Activated T-cell treated with anti-CD3 and anti-CD28 coated beads, Interleukin-2, amount 50 U/mL, for 1 hour (primary cell): ENCODE results near the gene CEBPB.

ENCODE experiments used
- DNase-seq: peaks from one replicate; pipeline ENCODE4 v3.0.0-alpha.2; 2020

Gene CEBPB

DNA sequence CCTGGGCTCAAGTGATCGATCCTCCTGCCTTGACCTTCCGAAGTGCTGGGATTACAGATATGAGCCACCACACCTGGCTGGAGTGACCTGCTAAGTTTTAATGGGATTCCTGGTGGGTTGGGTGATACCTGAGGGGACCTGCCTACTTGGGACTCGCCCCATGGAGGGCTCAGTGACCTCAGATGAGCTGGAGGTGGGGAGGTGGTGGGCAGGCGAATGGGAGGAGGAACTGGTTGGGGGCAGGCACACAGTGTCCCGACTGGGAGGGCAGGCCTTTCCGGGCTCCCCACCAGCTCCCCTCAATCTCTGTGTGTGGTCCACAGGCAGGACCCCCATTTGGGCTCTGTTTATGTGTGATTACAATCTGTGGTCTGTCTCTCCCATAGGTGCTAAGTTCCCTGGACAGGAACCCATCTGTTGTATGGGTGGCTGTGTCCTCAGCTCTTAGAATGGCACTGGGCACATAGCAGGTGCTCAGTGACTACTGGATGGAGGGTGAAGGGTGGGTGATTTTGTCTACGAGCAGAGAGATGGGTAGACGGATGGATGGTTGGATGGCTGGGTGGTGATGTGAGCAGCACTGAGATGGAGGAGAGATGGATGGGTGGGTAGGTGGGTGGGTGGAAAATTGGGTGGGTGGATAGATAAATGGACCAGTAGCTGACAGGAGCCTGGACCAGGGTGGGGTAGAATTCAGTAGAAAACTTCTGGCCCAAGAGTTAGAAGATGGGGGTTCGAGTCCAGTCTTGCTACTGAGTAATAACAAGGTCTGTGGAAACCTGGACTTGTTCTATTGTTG lies 23.8 kb downstream of the CEBPB start:
- DNase-seq: no peak

DNA sequence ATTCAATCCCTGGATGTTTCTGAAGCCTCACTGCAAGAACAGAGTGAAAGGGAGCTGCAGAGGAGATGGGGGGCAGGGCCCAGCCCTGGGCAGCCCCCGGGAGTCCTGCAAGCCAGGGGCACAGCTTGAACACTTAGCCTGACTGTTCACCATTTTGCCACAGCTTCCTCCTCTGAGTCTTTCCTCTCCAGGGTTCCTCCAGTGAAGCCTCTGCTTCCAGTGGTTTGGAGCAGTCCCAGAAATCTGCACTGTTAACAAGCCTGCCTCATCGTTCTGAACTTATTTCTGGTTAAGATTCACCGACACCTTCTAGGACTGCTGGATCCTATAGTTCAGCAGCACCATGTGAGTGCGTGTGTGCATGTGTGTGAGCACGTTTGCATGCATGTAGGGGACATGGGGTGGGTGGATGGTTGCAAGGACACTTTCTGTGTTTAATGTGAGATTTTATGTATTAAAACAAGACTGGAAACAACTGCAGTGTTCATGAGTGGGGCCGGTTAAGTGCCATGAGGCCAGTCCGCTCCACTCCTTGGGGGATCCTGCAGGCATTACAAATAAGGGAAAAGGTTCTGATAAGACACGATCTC lies 24.6 kb downstream of the CEBPB start:
- no peak for DNase-seq

- DNase-seq: no peak
These were observed 25.3 kb downstream of the CEBPB start for GRCh38 chr20:50215926-50216325.

- no peak for DNase-seq
These were observed 26.0 kb downstream of the CEBPB start for GRCh38 chr20:50216543-50217206.

DNA sequence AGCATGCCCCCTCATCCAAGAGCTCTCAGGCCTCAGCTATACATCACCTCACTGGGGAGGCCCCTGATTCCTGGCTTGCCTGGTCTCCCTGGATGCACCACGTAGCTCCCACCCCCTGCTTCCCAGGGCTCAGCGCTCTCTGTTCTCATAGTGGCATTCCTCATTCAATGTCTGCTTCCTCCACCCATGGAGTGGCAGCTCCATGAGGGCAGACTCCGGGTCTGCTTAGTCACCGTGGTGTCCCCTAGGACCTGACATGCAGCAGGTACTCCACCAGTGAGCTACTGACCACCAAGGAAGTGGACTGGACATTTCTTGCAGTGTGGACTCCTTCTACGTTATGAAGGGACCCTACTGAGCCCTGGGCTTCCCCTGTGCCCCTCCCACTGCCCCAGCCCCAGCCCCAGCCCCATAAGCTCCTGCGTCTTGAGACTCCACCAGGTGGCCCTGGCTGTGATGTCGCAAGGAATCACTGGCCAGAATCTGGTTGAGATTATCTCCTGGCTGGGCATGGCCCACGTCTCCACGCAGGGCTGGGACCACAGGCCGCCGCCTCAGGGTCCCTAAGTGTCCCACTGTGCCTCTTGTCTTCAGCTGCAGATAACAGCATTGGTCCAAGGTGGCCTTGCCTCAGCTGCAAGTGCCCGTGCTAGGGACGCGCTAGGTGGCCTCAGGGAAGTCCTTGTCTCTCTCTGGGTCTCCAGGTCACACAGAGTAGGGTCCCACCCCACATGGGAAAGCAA lies 26.7 kb downstream of the CEBPB start:
- no peak for DNase-seq

DNA sequence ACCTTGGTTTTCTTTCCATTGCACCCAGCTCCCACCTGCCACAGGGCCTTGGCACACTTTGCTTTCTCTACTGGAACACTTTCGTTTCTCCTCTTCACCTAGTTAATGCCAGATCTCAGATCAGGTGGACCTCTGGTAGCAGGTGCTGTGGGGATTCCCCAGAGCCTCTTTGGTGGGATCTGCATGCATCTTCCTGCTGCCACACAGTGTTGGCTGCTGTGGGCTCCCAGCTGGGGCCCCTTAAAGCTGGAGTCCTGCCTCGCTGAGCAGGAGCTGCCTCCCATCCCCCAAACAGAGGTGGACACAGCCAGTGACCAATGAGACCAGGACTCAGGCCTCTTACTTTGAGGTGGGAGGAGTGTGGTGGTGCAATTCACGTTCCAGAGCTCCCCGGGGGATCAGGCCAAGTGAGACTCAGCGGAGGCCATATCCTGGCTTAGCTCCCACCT lies 28.4 kb downstream of the CEBPB start:
- no peak for DNase-seq

GRCh38 chr20:50219600-50219999 lies 29.0 kb downstream of the CEBPB start:
- no peak for DNase-seq

DNA sequence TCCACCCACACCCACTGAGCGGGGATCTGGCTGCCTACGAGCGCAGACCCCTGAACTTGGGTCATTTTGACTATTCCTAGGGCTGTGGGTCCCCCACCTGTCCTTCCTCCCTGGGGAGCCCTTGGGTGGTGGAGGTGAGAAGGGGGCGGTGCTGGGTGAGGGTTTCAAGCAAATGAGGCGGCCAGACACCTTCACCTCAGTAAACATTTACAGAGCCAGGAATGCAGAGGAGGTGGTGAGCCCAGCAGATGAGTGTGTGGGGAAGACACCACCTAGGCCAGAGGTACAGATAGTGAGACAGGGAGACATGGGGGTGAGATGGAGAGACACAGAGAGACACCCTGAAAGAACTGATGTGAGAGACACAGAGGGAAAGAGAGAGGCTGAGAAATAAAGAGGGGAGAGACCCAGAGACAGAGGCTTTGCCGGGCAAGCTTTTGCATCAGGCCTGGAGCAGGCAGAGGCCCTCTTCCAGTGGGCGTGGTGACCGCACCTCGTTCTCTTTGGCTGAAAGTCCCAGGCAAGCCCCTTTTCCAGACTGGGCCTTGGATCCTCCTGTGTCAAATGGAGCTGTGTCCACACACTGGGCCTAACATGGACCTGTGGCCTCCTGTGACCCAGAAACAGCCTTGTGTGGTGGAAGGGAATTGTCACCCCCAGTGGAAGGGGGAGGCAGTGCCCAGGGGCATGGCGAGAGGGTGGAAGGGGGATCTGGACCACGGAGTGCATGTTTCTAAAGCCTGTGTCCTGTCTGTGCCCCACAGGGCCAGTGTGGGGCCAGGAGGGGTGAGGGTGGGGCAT lies 29.7 kb downstream of the CEBPB start:
- DNase-seq: no peak

DNA sequence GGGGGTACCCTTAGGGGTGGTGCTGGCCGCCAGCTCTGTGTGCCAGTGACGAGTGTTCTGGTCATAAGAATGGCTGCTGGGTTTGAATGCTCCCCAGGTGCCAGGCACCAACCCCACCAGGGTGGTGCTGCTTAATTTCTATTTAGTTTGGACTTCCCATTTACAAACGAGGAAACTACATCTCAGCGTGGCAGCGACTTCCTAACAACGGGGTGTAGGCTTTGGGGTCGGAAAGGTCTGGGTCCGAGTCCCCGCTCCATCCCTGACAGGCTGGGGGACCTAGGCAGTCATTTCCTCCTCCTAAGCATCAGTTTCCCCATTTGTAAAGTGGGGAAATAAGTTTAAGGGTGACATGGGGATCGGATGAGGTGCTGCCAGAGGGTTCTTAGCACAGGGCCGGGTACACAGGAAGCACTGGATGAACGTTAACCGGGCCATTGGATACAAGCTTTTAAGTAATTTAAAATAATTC lies 30.3 kb downstream of the CEBPB start:
- no peak for DNase-seq

GRCh38 chr20:50221501-50222308 lies 31.1 kb downstream of the CEBPB start:
- DNase-seq: no peak

GRCh38 chr20:50222309-50223038 lies 31.8 kb downstream of the CEBPB start:
- DNase-seq: no peak

DNA sequence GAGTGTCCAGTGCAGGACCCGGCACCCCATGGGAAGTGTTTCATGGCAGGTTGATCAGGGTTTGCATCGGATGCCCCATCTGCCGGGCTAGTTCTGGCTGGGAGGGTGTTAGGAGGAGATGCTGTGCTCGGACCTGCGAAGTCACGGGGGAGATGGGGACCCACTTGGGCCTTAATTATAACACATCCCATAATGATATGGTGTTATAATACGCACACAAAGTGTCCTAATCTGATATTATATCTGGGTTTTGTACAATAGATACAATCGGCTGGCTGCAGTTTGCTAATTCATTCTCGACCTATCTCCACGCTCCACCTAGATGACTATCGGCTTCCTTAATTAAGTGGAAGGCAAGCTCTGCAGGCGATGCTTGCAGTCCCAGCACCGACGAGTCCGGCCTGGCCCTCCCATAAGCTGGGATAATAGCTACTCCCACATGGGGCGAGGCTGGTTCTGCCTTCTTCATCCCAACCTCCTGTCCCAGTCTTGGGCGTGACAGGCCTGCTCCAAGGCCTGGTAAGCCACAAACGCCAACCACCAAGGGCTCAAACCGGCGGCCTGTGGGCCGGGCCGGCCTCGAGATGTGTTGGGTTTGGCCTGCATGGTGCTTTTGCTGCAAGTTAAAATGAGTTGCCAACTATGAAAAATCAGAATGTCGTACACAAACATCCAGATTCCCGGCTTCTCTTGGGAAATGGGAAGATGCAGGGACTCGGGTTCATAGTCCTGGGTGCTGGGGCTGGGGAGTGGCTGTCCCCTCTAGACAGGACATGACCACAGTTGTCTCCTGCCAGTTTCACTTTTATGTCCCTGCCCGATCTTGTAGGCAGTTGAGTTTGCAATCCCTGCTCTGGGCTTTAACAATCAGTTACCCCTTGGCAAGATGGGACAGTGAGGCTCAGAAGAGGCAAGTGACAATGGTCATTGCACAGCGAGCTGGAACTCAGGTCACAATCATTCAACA lies 32.7 kb downstream of the CEBPB start:
- no peak for DNase-seq

- no peak for DNase-seq
These were observed 33.4 kb downstream of the CEBPB start for GRCh38 chr20:50224052-50224451.

- DNase-seq: no peak
These were observed 34.1 kb downstream of the CEBPB start for GRCh38 chr20:50224531-50225255.

DNA sequence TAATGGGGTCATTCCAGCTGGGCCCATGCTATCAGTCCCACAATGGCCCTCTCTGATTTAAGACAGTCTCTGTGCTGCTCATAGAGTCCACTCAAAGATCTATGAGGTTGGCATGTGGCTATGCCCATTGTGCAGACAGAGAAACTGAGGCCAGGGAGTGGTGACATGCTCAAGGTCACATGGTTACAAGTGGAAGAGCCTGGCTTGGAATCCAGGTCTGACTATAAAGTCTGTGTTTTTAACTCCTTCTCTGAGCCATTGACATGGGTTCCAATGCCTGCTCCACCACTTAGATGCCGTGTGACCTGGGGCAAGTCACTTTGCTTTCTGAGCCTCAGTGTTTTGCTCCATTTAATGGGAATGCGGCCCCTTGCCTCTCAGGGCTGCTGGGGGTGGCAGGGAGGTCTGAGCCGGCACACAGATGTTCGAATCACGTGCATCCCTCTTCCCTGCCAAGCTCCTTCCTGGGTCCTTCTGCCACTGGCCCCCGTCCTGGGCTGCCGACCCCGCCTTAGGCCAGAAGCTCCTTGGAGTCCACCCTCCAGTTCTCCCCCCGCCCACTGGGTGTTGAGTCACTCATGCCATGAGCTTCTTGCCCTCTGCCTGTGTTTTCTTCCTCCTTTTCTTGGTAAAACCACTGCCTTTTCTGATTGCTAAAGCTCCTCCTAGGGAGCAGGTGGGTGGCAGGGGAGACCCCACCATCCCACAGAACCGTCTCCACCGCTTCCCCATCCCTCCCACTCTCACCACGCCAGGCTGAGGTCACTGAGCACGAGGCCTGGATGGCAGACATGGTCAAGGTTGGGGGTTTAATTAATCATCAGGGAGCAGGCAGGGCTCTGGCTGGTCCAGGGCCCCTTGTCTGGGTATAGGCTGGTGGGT lies 35.7 kb downstream of the CEBPB start:
- no peak for DNase-seq

DNA sequence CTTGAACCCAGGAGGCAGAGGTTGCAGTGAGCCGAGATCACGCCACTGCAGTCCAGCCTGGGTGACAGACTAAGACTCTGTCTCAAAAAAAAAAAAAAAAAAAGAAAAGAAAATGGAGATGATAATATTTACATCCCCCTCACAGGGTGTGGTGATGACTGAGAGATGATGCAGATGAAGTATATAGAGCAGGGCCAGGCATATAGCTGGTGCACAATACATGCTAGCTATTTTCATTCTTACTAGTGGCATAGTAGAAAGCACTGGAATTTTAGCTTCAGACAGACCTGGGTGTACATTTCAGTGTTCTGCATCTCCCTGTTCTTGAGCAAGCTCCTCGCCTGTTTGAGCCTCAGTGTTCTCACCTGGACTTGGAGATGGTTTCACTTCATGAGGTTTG lies 36.9 kb downstream of the CEBPB start:
- DNase-seq: no peak

GRCh38 chr20:50229156-50229607 lies 38.6 kb downstream of the CEBPB start:
- DNase-seq: no peak

- DNase-seq: no peak
These were observed 39.6 kb downstream of the CEBPB start for GRCh38 chr20:50230184-50230583.
